Mucosa of descending colon (tissue), 3 donors: ENCODE results near the gene YKT6. TPM values are rescaled to one million over a fixed set of nuclear protein-coding genes. Genes with fewer than 3 reads are reported as not detected.

Experiments used
- ATAC-seq: fragments of 200-7000 bp; cut with Tn5 transposase; one replicate; pipeline ENCODE4 v1.9.1; 2020; ENCODE audit warnings: mild to moderate bottlenecking, moderate library complexity
- DNase-seq, 3 donors: peaks; one replicate each; pipeline ENCODE4 v3.0.0-alpha.2; 2020
- H3K36me3 ChIP-seq: fragments of 200-600 bp; one replicate; pipeline ENCODE4 v1.8.0; 2021; ENCODE audit warnings: low read depth, mild to moderate bottlenecking
- H3K4me1 ChIP-seq: fragments of 200-600 bp; one replicate; pipeline ENCODE4 v1.8.0; 2021; ENCODE audit warnings: low read depth, mild to moderate bottlenecking
- H3K4me3 ChIP-seq: fragments of 200-600 bp; one replicate; pipeline ENCODE4 v1.8.0; 2021; ENCODE audit warnings: mild to moderate bottlenecking
- H3K9me3 ChIP-seq: fragments of 200-600 bp; one replicate; pipeline ENCODE4 v1.8.0; 2021; ENCODE audit warnings: mild to moderate bottlenecking
- intact Hi-C, 2 donors: fragments of 100-400 bp; cut with DNase I in 1 of 2; cut with micrococcal nuclease in 1 of 2; formaldehyde crosslinking; loops; one replicate each; pipeline versions ENCODE4 v1.11.0 to v1.11.1; 2022; cut with DNase I, micrococcal nuclease
- total RNA-seq, 3 donors: library from RNA; stranded (reverse); fragmentation: NEBNext Ultra II Directional in 2 of 3; extraction: Animal tissue kit (Norgen Biotek cat#: 25700) in 2 of 3; gene quantifications; one replicate each; pipeline versions ENCODE4 v1.2.1 to v1.2.4, GENCODE V29; 2021 to 2023
- TF ChIP-seq, protein P1 (sequence below): fragments of 200-600 bp; IDR thresholded peaks from one replicate; pipeline ENCODE4 v1.8.0; 2022; ENCODE audit warnings: antibody characterized with exemption, mild to moderate bottlenecking
- donor health status: DM: no; HTN: no; CAD: no; lungs with moderate emphysema.
- donor health status: DM: no; HTN: no; CAD: no.
- donor health status: DM: no; HTN: yes; CAD: no.

Gene YKT6
- total RNA-seq, 3 donors from 2014 or later = 72.0 to 79.5 (median 79.0) TPM

GRCh38 chr7:44251269-44251668 lies 50.5 kb downstream of the YKT6 start:
- H3K36me3 ChIP-seq = no peaks in the 10 kb centered on the region
- TF ChIP-seq, protein P1, sequence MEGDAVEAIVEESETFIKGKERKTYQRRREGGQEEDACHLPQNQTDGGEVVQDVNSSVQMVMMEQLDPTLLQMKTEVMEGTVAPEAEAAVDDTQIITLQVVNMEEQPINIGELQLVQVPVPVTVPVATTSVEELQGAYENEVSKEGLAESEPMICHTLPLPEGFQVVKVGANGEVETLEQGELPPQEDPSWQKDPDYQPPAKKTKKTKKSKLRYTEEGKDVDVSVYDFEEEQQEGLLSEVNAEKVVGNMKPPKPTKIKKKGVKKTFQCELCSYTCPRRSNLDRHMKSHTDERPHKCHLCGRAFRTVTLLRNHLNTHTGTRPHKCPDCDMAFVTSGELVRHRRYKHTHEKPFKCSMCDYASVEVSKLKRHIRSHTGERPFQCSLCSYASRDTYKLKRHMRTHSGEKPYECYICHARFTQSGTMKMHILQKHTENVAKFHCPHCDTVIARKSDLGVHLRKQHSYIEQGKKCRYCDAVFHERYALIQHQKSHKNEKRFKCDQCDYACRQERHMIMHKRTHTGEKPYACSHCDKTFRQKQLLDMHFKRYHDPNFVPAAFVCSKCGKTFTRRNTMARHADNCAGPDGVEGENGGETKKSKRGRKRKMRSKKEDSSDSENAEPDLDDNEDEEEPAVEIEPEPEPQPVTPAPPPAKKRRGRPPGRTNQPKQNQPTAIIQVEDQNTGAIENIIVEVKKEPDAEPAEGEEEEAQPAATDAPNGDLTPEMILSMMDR = no peak
- no peak overlapping the region for H3K4me3 ChIP-seq
- intact Hi-C loops = no loop called here
- ATAC-seq = no peak
- DNase-seq = no peak
- H3K4me1 ChIP-seq = no peaks in the 10 kb centered on the region
- H3K9me3 ChIP-seq = no peaks in the 10 kb centered on the region

DNA sequence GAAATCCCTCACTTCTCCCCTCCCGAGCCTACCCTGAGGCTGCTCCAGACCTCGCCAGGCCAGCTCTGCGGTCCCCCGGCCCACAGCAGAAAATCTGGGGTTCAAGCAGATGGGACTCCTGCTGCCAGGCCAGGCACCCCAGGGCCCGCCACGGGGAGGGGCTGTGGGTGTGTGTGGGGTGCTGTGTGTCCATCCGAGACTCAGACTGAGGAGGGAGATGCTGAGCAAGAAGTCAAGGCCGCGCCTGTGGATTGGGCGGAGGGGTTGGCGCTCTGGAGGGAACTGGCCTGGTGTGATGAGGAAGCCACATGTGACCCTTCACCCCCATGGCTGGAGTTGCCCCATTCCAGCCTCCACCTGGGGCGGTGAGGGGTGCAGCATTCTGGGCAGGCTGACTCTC lies 51.1 kb downstream of the YKT6 start:
- H3K4me3 ChIP-seq = no peak overlapping the region
- DNase-seq = no peak
- TF ChIP-seq, protein P1 = no peak
- intact Hi-C loops = no loop called here
- no peak for ATAC-seq
- H3K4me1 ChIP-seq = no peaks in the 10 kb centered on the region
- H3K36me3 ChIP-seq = no peaks in the 10 kb centered on the region
- H3K9me3 ChIP-seq = no peaks in the 10 kb centered on the region

DNA sequence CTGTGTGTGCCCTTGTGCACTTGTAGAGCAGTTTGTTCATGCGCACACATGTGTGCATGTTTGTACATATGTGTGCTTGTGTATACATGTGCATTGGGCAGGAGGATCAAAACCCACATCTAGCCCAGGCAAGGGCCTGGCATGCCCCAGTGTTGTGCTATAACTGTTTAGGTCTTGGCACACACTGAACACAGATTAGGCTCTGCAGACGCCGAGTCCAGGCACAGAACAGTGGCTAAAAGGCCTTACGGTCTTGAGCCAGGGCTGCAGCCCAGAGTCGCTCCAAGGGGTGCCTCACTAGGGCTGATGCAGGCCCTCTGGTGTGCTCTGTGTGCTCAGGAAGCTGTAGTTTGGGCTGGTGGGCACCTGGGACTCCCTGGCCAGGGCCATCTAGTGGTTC lies 55.7 kb downstream of the YKT6 start:
- TF ChIP-seq, protein P1 = no peak
- DNase-seq (no peak), ATAC-seq (no peak)
- Histone ChIP-seq H3K4me1 (peaks cover 15% of the 10 kb centered on the region), H3K9me3 (no peaks in the 10 kb centered on the region), H3K36me3 (no peaks in the 10 kb centered on the region), H3K4me3 (no peak overlapping the region)
- intact Hi-C loops = no loop called here

- no peaks in the 10 kb centered on the region for H3K36me3 ChIP-seq
- peaks cover 15% of the 10 kb centered on the region for H3K4me1 ChIP-seq
- intact Hi-C loops = no loop called here
- no peak for DNase-seq
- H3K9me3 ChIP-seq = no peaks in the 10 kb centered on the region
- TF ChIP-seq, protein P1 = no peak
- ATAC-seq = no peak
- H3K4me3 ChIP-seq = no peak overlapping the region
These were observed 56.4 kb downstream of the YKT6 start for GRCh38 chr7:44257213-44257612.

- Histone ChIP-seq H3K9me3 (no peaks in the 10 kb centered on the region), H3K4me1 (peaks cover 15% of the 10 kb centered on the region), H3K36me3 (no peaks in the 10 kb centered on the region), H3K4me3 (no peak overlapping the region)
- peak; percentile 76 for ATAC-seq
- intact Hi-C loops = no loop called here
- peak; percentile 41 to 76 (median 51) for DNase-seq
- TF ChIP-seq, protein P1 = no peak
These were observed 57.0 kb downstream of the YKT6 start for GRCh38 chr7:44257618-44258422.

DNA sequence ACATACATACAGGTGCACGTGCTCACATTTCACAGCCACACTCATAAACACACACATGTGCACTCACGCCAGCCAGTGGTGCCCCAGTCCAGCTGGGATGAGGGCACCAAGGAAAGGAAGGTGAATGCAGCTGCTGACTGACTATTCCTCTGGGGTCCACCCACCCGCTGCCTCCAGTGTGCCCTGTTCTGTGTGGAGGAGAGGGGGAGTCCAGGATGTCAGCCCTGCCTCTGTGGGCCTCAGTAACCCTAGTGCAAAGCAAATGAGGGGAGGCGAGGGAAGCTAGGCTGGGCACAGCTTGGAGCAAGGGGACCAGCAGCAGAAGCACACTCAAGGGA lies 57.6 kb downstream of the YKT6 start:
- Histone ChIP-seq H3K36me3 (no peaks in the 10 kb centered on the region), H3K9me3 (no peaks in the 10 kb centered on the region), H3K4me1 (peaks cover 15% of the 10 kb centered on the region), H3K4me3 (no peak overlapping the region)
- intact Hi-C loops = no loop called here
- TF ChIP-seq, protein P1 = no peak
- no peak for DNase-seq
- no peak for ATAC-seq
